Measurements from ENCODE around the gene DENND2D. TPM values are rescaled to one million over a fixed set of nuclear protein-coding genes. Genes with fewer than 3 reads are reported as not detected.

DENND2D gene
- polyA plus RNA-seq, 1 donor from 2014 or later: not detected

GRCh38 chr1:111195002-111195684, 5.3 kb downstream of the DENND2D start:
- Histone ChIP-seq H3K27ac (ENCODE audit: low read length) (no peak overlapping the region), H3K4me2 (ENCODE audit: low read length) (no peak overlapping the region)
- TF ChIP-seq EZH2 (IDR thresholded peaks at IDR 0.05; ENCODE audit: borderline replicate concordance, insufficient read depth, low read length, poor library complexity, severe bottlenecking) (no peak), MXI1 (conservative IDR thresholded peaks at IDR 0.05; ENCODE audit: poor library complexity, severe bottlenecking) (no peak), POLR2AphosphoS5 (IDR thresholded peaks at IDR 0.05) (no peak), CTCF (IDR thresholded peaks at IDR 0.05; ENCODE audit: poor library complexity, severe bottlenecking) (no peak), REST (IDR thresholded peaks at IDR 0.05; ENCODE audit: borderline replicate concordance) (no peak), EP300 (conservative IDR thresholded peaks at IDR 0.05; ENCODE audit: poor library complexity, severe bottlenecking) (no peak), TAF1 (IDR thresholded peaks at IDR 0.05; ENCODE audit: low read depth) (no peak), RAD21 (conservative IDR thresholded peaks at IDR 0.05) (no peak), SMC3 (conservative IDR thresholded peaks at IDR 0.05; ENCODE audit: poor library complexity) (no peak)

GRCh38 chr1:111193712-111194480, 6.5 kb downstream of the DENND2D start:
- no peak for TF ChIP-seq RAD21 (conservative IDR thresholded peaks at IDR 0.05)
- no peak for TF ChIP-seq REST (IDR thresholded peaks at IDR 0.05; ENCODE audit: borderline replicate concordance)
- TF ChIP-seq POLR2AphosphoS5 (IDR thresholded peaks at IDR 0.05): no peak
- Histone ChIP-seq H3F3A (ENCODE audit: insufficient read depth, low read length, poor library complexity, severe bottlenecking) (no peaks in the 10 kb centered on the region), H3K79me2 (replicated peaks; ENCODE audit: insufficient read depth, low read length) (no peaks in the 10 kb centered on the region), H3K4me3 (ENCODE audit: low read length) (no peak overlapping the region), H2AFZ (ENCODE audit: low read depth, low read length) (no peak overlapping the region), H3K27me3 (ENCODE audit: insufficient read depth, low read depth, low read length) (no peaks in the 10 kb centered on the region), H3K4me2 (ENCODE audit: low read length) (no peak overlapping the region), H3K27ac (ENCODE audit: low read length) (no peak overlapping the region), H3K9me2 (ENCODE audit: insufficient read depth, low read length) (no peaks in the 10 kb centered on the region), H3K9ac (ENCODE audit: low read length) (no peak overlapping the region), H3K9me3 (ENCODE audit: low read length) (no peaks in the 10 kb centered on the region), H4K20me1 (ENCODE audit: insufficient read depth) (no peaks in the 10 kb centered on the region), H3K36me3 (ENCODE audit: insufficient read depth, low read length) (no peaks in the 10 kb centered on the region)

More at GRCh38 chr1:111195002-111195684, 5.3 kb downstream of the DENND2D start:
- Histone ChIP-seq H3K9ac (ENCODE audit: low read length) (no peak overlapping the region), H3K4me3 (ENCODE audit: low read length) (no peak overlapping the region), H3K9me3 (ENCODE audit: low read length) (no peaks in the 10 kb centered on the region), H2AFZ (ENCODE audit: low read depth, low read length) (no peak overlapping the region), H4K20me1 (ENCODE audit: insufficient read depth) (no peaks in the 10 kb centered on the region), H3K27me3 (ENCODE audit: insufficient read depth, low read depth, low read length) (no peaks in the 10 kb centered on the region), H3K9me2 (ENCODE audit: insufficient read depth, low read length) (no peaks in the 10 kb centered on the region), H3K79me2 (replicated peaks; ENCODE audit: insufficient read depth, low read length) (no peaks in the 10 kb centered on the region), H3F3A (ENCODE audit: insufficient read depth, low read length, poor library complexity, severe bottlenecking) (no peaks in the 10 kb centered on the region), H3K36me3 (ENCODE audit: insufficient read depth, low read length) (no peaks in the 10 kb centered on the region)

Data from neural cell (in vitro differentiated cells).